Upper lobe of left lung (tissue), 6 donors: ENCODE results near the gene ZFP36L2. TPM values are rescaled to one million over a fixed set of nuclear protein-coding genes. Genes with fewer than 3 reads are reported as not detected.
A peak's percentile ranks its signal among the peaks of the same experiment; 100 is the strongest.

ENCODE experiments used
- ATAC-seq, 2 donors: fragments of 200-7000 bp; cut with Tn5 transposase; one replicate each; pipeline ENCODE4 v1.9.1; 2022; ENCODE audit warnings: mild to moderate bottlenecking in 2 of 2, moderate library complexity in 2 of 2; ENCODE audit not compliant: low FRiP score in 2 of 2
- DNase-seq, 2 donors: peaks; one replicate each; pipeline ENCODE4 v3.0.0-alpha.2; 2019 to 2020
- H3K27ac ChIP-seq, 4 donors: fragments of 200-600 bp; sonication (generic); one replicate each; pipeline ENCODE4 v1.5.1; 2016 to 2019
- H3K27me3 ChIP-seq, 4 donors: fragments of 200-600 bp; sonication (generic); one replicate each; pipeline ENCODE4 v1.5.1; 2017 to 2019
- H3K36me3 ChIP-seq, 4 donors: fragments of 200-600 bp; sonication (generic); one replicate each; pipeline ENCODE4 v1.5.1; 2016 to 2019
- H3K4me1 ChIP-seq, 4 donors: fragments of 200-600 bp; sonication (generic); one replicate each; pipeline ENCODE4 v1.5.1; 2018 to 2019
- H3K4me3 ChIP-seq, 4 donors: fragments of 200-600 bp; sonication (generic); one replicate each; pipeline ENCODE4 v1.5.1; 2017 to 2019; ENCODE audit warnings: mild to moderate bottlenecking in 2 of 4, moderate library complexity in 1 of 4
- H3K9me3 ChIP-seq, 4 donors: fragments of 200-600 bp; sonication (generic); one replicate each; pipeline ENCODE4 v1.5.1; 2018 to 2019
- EP300 ChIP-seq, 4 donors: sonication (generic); formaldehyde crosslinking; IDR thresholded peaks; one replicate each; pipeline ENCODE4 v1.5.1; 2017; ENCODE audit warnings: antibody characterized with exemption in 4 of 4, control low read depth in 2 of 4
- POLR2A ChIP-seq, 4 donors: fragments of 450-650 bp; IDR thresholded peaks; one replicate each; pipeline ENCODE4 v1.5.1; 2016 to 2017; ENCODE audit warnings: antibody characterized with exemption in 4 of 4, mild to moderate bottlenecking in 2 of 4
- POLR2AphosphoS5 ChIP-seq, 2 donors: sonication (generic); formaldehyde crosslinking; IDR thresholded peaks; one replicate each; pipeline ENCODE4 v1.5.1; 2017; ENCODE audit warnings: antibody characterized with exemption in 2 of 2
- WGBS, 2 donors: methylation state at CpG; one replicate each; pipeline ENCODE4 v1.1.5; 2017 to 2018; 5-methylcytosine and 5-hydroxymethylcytosine counted together
- total RNA-seq, 6 donors: library from RNA; depleted of rRNA in 4 of 6; stranded (reverse); fragments of >200 nt in 4 of 6; gene quantifications; one replicate each; pipeline versions ENCODE4 v1.1.0 to v1.2.1, GENCODE V29; 2016 to 2021
- TF ChIP-seq, protein P1 (sequence below), 6 experiments: fragments of 450-650 bp in 4 of 6; fragments of 200-600 bp in 2 of 6; sonication (generic) in 2 of 6; IDR thresholded peaks; one replicate each; pipeline ENCODE4 v1.5.1; 2016 to 2019; ENCODE audit warnings: antibody characterized with exemption in 6 of 6
- donor health status: DM: no; HTN: no; CAD: no; lungs with moderate emphysema.
- donor health status: DM: no; HTN: yes; CAD: no; lungs with severe emphysema.

ZFP36L2 gene
- total RNA-seq, 6 donors from 2014 or later = 65.4 to 180 (median 127) TPM

DNA sequence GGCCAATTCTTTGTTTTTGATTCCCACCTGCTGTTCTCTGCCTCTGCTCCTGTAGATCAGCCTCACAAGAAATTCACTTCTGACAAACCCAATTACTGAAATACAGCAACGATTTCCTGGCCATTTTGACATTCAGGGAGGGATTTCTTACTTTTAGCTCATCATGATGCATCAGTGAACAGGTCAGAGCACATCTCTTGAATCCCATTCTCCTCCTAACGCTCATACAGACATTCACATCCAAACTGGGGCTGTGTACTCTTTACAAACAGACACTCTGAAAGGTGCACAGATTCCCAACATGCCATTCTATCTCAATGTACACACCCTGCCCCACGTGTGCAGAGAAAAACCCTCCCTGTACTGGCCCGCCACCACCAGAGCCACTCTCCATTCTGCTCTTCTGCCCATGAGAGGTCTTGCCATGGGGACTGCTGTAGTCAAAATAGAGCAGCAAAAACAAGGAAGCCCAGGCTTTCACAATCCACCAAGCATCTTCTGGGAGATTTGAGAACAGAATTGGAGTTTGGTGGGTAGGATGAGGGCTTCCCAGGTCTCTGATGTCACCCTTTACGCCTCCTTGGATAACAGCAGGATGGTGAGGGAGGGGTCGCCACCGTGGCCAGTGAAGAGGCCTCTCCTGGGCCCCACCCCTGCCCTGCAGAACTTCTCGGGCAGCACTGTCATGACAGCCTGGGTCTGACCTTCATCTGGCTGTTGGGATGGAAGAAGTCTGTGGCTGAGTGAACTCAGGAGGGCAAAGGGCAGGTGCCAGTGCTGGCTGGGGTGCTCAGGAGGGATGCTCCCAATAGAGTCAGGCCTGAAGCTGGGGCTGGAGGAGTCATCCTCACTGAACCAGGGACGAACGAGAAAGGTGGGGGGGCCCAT is 41.9 kb upstream of the ZFP36L2 start:
- Histone ChIP-seq H3K9me3 (no peaks in the 10 kb centered on the region), H3K36me3 (peaks cover 0 to 3% (median 0%) of the 10 kb centered on the region in 4 donors), H3K27me3 (no peaks in the 10 kb centered on the region), H3K27ac (peak overlapping the region; percentile 70 to 87 (median 76)), H3K4me3 (no peak overlapping the region), H3K4me1 (peaks cover 34 to 48% (median 39%) of the 10 kb centered on the region in 4 donors)
- ATAC-seq = peak in 1 of 2 donors; percentile 32
- WGBS, 2 donors = 78 to 79% methylated on average over 6 to 10 of the region's 10 CpGs
- TF ChIP-seq, protein P1, sequence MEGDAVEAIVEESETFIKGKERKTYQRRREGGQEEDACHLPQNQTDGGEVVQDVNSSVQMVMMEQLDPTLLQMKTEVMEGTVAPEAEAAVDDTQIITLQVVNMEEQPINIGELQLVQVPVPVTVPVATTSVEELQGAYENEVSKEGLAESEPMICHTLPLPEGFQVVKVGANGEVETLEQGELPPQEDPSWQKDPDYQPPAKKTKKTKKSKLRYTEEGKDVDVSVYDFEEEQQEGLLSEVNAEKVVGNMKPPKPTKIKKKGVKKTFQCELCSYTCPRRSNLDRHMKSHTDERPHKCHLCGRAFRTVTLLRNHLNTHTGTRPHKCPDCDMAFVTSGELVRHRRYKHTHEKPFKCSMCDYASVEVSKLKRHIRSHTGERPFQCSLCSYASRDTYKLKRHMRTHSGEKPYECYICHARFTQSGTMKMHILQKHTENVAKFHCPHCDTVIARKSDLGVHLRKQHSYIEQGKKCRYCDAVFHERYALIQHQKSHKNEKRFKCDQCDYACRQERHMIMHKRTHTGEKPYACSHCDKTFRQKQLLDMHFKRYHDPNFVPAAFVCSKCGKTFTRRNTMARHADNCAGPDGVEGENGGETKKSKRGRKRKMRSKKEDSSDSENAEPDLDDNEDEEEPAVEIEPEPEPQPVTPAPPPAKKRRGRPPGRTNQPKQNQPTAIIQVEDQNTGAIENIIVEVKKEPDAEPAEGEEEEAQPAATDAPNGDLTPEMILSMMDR (IDR thresholded peaks at IDR 0.05) = no peak
- TF ChIP-seq EP300 (IDR thresholded peaks at IDR 0.05) = no peak
- no peak for TF ChIP-seq POLR2A (IDR thresholded peaks at IDR 0.05)
- TF ChIP-seq POLR2AphosphoS5 (IDR thresholded peaks at IDR 0.05) = no peak
- DNase-seq = no peak

GRCh38 chr2:43267381-43267780 is 41.0 kb upstream of the ZFP36L2 start:
- Histone ChIP-seq H3K9me3 (no peaks in the 10 kb centered on the region), H3K36me3 (peaks cover 0 to 3% (median 0%) of the 10 kb centered on the region in 4 donors), H3K4me3 (no peak overlapping the region), H3K27me3 (no peaks in the 10 kb centered on the region), H3K4me1 (peaks cover 34 to 48% (median 39%) of the 10 kb centered on the region in 4 donors), H3K27ac (peak overlapping the region; percentile 7 to 87 (median 76))
- 85 to 89% methylated on average over 7 of the region's 7 CpGs for WGBS, 2 donors
- DNase-seq = no peak
- ATAC-seq = no peak
- TF ChIP-seq POLR2A (IDR thresholded peaks at IDR 0.05) (no peak), POLR2AphosphoS5 (IDR thresholded peaks at IDR 0.05) (no peak), EP300 (IDR thresholded peaks at IDR 0.05) (no peak)
- TF ChIP-seq, protein P1 (IDR thresholded peaks at IDR 0.05) = no peak

DNA sequence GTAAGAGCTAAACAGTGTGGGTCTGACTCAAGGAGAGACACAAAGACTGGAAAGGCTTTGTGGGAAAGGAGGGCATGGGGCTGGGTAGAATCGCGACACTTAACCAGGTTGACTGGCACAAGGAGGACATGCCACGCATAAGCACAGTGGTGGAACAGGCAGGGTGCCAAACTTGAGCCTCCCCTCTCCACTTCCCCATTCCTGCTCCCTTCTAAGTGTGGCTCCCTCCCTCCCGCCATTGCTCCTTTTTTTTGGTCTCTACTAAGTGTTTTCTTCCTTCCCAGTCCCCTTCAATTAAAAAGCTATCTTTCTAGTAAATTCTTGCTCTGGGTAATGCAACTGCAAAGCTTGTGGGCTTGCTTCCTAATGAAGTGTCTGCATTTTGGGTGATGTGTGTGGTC is 40.3 kb upstream of the ZFP36L2 start:
- Histone ChIP-seq H3K27me3 (no peaks in the 10 kb centered on the region), H3K9me3 (no peaks in the 10 kb centered on the region), H3K36me3 (no peaks in the 10 kb centered on the region), H3K27ac (peak overlapping the region in 2 of 4 donors; percentile 35 to 44), H3K4me3 (no peak overlapping the region), H3K4me1 (peaks cover 34 to 48% (median 39%) of the 10 kb centered on the region in 4 donors)
- WGBS, 2 donors = 22 to 56% methylated on average over 4 of the region's 4 CpGs
- ATAC-seq = no peak
- DNase-seq = peak in 1 of 2 donors; percentile 80
- TF ChIP-seq, protein P1 (IDR thresholded peaks at IDR 0.05) = no peak

GRCh38 chr2:43265421-43265820 is 39.0 kb upstream of the ZFP36L2 start:
- Histone ChIP-seq H3K4me1 (peaks cover 32 to 44% (median 35%) of the 10 kb centered on the region in 4 donors), H3K9me3 (no peaks in the 10 kb centered on the region), H3K27ac (peak overlapping the region in 3 of 4 donors; percentile 29 to 44 (median 30)), H3K36me3 (no peaks in the 10 kb centered on the region), H3K27me3 (no peaks in the 10 kb centered on the region), H3K4me3 (no peak overlapping the region)
- peak in 1 of 2 donors; percentile 32 for ATAC-seq
- TF ChIP-seq POLR2AphosphoS5 (IDR thresholded peaks at IDR 0.05) (no peak), POLR2A (IDR thresholded peaks at IDR 0.05) (no peak), EP300 (IDR thresholded peaks at IDR 0.05) (no peak)
- TF ChIP-seq, protein P1 (IDR thresholded peaks at IDR 0.05) = no peak
- WGBS, 2 donors = 64 to 78% methylated on average over 9 of the region's 9 CpGs
- DNase-seq = no peak
